IPS-20b (cell line): ENCODE measurements around the gene TP53RK.

ENCODE experiments used
- H3K27ac ChIP-seq: one replicate; pipeline ENCODE4 v1.5.1; 2013; ENCODE audit warnings: low read length
- H3K27me3 ChIP-seq: 2 replicates; pipeline ENCODE4 v1.6.1; 2013; ENCODE audit warnings: mild to moderate bottlenecking, low read length, inconsistent platforms; ENCODE audit not compliant: insufficient read depth
- H3K36me3 ChIP-seq: 2 replicates; pipeline ENCODE4 v1.6.1; 2013; ENCODE audit warnings: low read depth, mild to moderate bottlenecking, inconsistent platforms, low read length, moderate library complexity; ENCODE audit not compliant: insufficient read depth
- H3K4me1 ChIP-seq: 2 replicates; pipeline ENCODE4 v1.6.1; 2013; ENCODE audit warnings: mild to moderate bottlenecking, control low read depth, inconsistent platforms, low read length, moderate library complexity; ENCODE audit not compliant: insufficient read depth
- H3K4me3 ChIP-seq: 2 replicates; pipeline ENCODE4 v1.5.1; 2013; ENCODE audit warnings: mild to moderate bottlenecking, low read length, inconsistent platforms
- H3K9ac ChIP-seq: 2 replicates; pipeline ENCODE4 v1.6.1; 2013; ENCODE audit warnings: low read depth, mild to moderate bottlenecking, inconsistent platforms, low read length, moderate library complexity
- H3K9me3 ChIP-seq: 2 replicates; pipeline ENCODE4 v1.6.1; 2013; ENCODE audit warnings: mild to moderate bottlenecking, low read depth, low read length, inconsistent platforms; ENCODE audit not compliant: insufficient read depth

Gene TP53RK

DNA sequence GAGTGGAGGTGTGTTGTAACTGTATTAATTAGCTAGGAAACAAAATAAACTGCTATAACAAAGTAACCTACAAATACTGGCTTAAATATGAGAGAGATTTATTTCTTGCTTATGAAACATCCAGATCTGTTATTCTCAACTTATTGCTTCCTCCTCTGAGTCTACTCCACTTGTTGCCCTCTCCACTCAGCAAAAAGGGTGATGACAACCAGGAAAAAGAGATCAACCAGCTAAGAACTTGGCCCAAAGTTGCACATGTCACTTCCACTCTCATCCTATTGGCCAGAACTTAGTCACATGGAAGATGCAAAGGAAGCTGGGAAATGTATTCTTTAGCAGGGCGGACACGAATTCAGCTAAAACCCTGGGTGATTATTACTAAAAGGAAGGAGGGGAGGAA, 5.2 kb upstream of the TP53RK start:
- Histone ChIP-seq H3K9me3 (no peaks in the 10 kb centered on the region), H3K4me1 (peaks cover 2% of the 10 kb centered on the region; the same call in 1 of the 2 replicates), H3K9ac (no peak overlapping the region), H3K27ac (no peak overlapping the region), H3K36me3 (no peaks in the 10 kb centered on the region), H3K27me3 (no peaks in the 10 kb centered on the region), H3K4me3 (no peak overlapping the region)

DNA sequence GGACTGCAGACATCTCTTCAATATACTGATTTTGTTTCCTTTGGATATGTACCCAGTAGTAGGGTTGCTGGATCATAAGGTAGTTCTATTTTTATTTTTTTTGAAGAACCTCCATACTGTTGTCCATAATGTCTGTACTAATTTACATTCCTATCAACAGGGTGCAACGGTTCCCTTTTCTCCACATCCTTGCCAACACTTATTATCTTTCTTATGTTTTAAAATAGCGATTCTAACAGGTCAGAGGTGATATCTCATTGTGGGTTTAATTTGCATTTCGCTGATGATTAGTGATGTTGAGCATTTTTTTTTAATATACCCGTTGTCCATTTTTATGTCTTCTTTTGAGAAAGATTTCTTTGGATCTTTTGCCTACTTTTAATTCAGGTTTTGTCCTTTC, 2.0 kb upstream of the TP53RK start:
- no peak overlapping the region for H3K27ac ChIP-seq
- H3K9ac ChIP-seq = no peak overlapping the region
- H3K36me3 ChIP-seq = peaks cover 10% of the 10 kb centered on the region
- no peak overlapping the region for H3K4me3 ChIP-seq
- H3K27me3 ChIP-seq = no peaks in the 10 kb centered on the region
- H3K9me3 ChIP-seq = no peaks in the 10 kb centered on the region
- H3K4me1 ChIP-seq = peaks cover 12% of the 10 kb centered on the region; the same call in 1 of the 2 replicates

DNA sequence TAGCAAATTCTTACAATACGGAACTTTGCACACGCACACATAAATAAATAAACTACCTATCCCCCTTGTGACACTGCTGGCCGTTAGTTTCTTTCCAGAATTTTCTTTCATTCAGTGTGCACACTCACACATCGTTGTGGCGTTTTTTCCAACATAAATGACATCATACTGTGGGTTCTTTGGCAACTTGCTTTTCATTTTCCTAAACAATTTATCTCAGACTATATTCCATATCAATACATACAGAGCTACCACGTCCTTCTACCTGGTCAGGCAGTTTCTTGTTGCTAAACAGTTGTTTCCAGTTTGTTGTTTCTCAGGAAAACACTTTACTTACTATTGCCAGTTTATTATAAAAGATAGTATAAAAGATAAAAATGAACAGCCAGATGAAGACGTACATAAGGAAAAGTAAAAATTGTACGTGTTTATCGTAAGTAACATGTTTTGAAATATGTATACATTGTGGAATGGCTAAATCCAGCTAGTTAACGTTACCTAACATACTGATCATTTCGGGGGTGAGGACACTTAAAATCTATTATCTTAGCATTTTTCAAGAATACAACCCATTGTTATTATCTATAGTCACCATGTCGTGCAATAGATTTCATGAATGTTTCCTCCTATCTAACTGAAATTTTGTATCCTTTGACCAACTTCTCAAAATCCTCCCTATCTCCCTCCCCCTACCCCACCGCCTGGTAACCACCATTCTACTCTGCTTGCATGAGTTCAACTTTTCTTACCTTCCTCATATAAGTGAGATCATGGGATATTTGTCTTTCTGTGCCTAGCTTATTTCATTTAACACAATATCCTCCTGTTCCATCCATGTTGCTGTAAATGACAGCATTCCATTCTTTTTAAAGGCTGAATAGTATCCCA, 1.2 kb upstream of the TP53RK start:
- peak overlapping the region; percentile 76; the same call in 1 of the 2 replicates for H3K9ac ChIP-seq
- no peaks in the 10 kb centered on the region for H3K27me3 ChIP-seq
- no peaks in the 10 kb centered on the region for H3K9me3 ChIP-seq
- H3K36me3 ChIP-seq = peaks cover 17% of the 10 kb centered on the region
- peak overlapping the region; percentile 28 for H3K27ac ChIP-seq
- peak overlapping the region; percentile 64; the same call in 1 of the 2 replicates for H3K4me3 ChIP-seq
- H3K4me1 ChIP-seq = peaks cover 12% of the 10 kb centered on the region; the same call in 1 of the 2 replicates

DNA sequence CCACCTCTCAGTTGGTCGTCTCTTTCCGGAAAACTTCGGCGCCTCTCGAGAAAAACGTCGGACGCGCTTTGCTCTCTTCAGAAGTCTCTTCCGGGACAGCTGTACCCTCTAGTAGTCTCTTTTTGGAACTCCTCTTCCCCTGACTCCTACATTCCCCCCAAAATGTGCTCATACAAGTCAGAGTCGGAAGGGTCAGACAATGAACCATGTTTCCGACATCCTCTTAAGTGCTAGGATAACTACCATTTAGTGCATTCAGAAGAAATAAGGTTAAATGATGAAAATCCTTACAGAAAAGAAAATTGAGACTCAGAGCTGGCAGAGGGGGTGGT, 476 bp upstream of the TP53RK start:
- no peaks in the 10 kb centered on the region for H3K27me3 ChIP-seq
- no peaks in the 10 kb centered on the region; the same call in 1 of the 2 replicates for H3K9me3 ChIP-seq
- H3K9ac ChIP-seq = peak overlapping the region; percentile 76; the same call in 1 of the 2 replicates
- peaks cover 24% of the 10 kb centered on the region for H3K36me3 ChIP-seq
- peak overlapping the region; percentile 28 for H3K27ac ChIP-seq
- H3K4me1 ChIP-seq = peaks cover 12% of the 10 kb centered on the region; the same call in 1 of the 2 replicates
- H3K4me3 ChIP-seq = peak overlapping the region; percentile 64

DNA sequence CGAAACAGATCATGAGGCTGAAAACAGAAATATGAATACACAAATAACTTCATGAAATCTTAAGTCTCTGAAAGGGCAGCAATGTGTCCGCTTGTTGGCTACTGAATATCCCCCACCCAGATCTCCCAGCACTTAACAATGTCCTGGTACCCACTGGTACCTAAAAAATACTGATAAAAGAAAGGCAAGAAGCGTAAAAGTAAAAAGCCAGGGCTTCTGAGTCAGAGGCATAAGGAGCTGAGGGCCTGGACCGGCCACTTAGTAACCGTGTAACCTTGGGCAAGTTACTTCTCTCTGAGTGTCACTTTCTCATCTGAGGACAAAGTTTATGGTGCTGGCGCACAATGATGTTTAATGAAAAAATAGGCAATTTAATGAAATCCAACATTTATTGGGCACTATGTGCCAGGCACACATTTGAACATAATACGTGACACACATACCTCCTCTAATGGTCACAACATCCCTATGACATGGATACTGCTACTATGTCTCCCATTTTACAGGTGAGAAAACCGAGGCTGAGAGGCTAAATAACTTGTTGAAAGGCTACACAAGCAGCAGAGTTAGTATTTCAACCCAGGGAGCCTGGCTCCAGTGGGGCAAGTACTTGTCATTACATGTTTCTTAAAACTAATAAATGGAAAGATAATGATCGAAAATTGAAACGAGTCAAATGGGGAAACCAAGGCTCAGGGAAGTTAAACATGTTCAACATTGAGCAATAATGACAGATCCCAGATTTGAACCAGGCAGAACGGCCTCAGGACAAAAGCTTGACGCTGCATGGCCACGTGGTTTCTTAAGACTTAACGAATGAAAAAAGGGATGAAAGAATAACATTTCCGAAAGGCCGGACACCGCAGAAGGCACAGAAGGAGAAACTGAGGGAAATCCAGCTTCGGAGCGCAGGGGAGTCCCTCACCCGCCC, 828 bp downstream of the TP53RK start:
- no peaks in the 10 kb centered on the region for H3K27me3 ChIP-seq
- H3K27ac ChIP-seq = peak overlapping the region; percentile 75
- H3K4me3 ChIP-seq = peak overlapping the region; percentile 97
- peaks cover 18% of the 10 kb centered on the region; the same call in 1 of the 2 replicates for H3K4me1 ChIP-seq
- peaks cover 27% of the 10 kb centered on the region for H3K36me3 ChIP-seq
- no peaks in the 10 kb centered on the region; the same call in 1 of the 2 replicates for H3K9me3 ChIP-seq
- H3K9ac ChIP-seq = peak overlapping the region; percentile 88

DNA sequence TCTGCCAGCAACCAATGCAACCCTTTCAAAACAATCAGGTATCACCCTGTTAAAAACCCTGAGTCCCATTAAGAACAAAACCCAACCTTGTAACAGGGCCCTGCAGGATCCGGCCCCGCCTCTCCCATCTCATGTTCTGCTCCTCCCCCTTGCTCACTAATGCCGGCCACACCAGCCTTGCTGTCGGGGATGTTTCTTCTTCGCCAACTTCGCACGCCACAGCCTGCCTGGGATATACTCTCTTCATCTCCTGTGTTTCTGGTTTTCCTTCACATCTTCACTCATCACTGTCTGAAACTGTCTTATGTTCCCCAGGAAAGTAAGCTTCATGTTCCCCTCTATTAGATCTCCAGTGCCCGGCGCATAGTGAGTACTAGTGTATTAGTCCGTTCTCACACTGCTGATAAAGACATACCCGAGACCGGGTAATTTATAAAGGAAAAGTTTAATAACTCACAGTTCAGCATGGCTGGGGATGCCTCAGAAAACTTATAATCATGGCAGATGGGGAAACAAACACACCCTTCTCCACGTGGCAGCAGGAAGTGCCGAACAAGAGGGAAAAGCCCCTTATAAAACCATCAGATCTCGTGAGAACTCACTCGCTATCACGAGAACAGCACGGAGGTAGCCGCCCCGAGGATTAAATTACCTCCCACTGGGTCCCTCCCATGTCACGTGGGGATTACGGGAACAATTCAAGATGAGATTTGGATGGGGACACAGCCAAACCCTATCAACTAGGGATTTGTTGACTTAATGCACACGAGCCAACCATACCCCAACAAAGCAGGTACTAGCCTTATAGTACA, 5.1 kb downstream of the TP53RK start:
- peaks cover 35% of the 10 kb centered on the region for H3K4me1 ChIP-seq
- H3K27ac ChIP-seq = peak overlapping the region; percentile 66
- no peaks in the 10 kb centered on the region for H3K27me3 ChIP-seq
- no peaks in the 10 kb centered on the region; the same call in 1 of the 2 replicates for H3K9me3 ChIP-seq
- H3K9ac ChIP-seq = peak overlapping the region; percentile 90; the same call in 1 of the 2 replicates
- H3K36me3 ChIP-seq = peaks cover 40% of the 10 kb centered on the region
- peak overlapping the region; percentile 80 for H3K4me3 ChIP-seq

DNA sequence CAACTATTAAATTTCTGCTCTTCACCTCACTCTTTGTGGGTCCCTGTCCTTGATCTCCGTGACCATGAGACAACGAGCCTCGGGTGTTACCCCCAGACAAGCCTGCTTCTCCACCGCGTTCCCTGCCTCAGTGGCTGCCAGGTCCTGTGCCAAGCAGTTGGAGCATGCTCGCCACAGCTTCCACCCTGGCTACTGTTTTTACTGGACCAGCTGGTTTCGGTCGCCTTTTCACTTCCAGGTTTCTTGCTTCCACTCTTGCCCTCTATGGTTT, 5.6 kb downstream of the TP53RK start:
- no peaks in the 10 kb centered on the region for H3K27me3 ChIP-seq
- H3K9me3 ChIP-seq = no peaks in the 10 kb centered on the region; the same call in 1 of the 2 replicates
- H3K27ac ChIP-seq = no peak overlapping the region
- H3K9ac ChIP-seq = peak overlapping the region; percentile 90; the same call in 1 of the 2 replicates
- peaks cover 40% of the 10 kb centered on the region for H3K36me3 ChIP-seq
- H3K4me1 ChIP-seq = peaks cover 35% of the 10 kb centered on the region
- H3K4me3 ChIP-seq = peak overlapping the region; percentile 80

DNA sequence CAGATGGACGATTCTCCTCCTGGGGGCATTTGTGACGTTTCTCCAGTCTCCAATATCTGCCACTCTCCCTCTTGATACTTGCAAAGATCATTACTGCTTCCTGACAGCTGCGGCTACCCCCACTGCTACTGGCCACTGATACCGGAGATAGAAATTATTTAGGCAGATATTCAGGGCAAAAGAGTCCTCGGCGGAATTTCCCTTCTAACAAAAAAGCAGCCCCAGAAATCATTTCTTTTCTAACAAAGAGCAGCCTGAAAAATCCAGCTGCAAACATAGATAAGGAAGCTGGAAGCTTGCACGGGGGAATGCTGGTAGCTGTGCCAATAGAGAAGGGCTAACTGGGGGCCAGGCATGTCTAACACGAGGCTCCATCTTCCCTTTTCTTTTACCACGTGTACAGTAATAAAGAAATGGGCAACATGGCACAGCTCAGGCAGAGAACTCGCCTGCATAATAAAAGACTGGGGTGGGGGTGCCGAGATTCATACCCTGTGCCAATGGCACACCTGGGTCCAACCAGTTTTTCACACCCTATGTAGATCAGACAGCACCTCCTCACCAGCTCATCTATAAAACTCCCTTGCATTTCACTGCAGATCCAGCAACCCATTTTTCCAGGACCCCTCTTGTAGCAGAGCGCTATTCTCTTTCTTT, 6.1 kb downstream of the TP53RK start:
- H3K27me3 ChIP-seq = no peaks in the 10 kb centered on the region
- peak overlapping the region; percentile 90; the same call in 1 of the 2 replicates for H3K9ac ChIP-seq
- no peaks in the 10 kb centered on the region; the same call in 1 of the 2 replicates for H3K9me3 ChIP-seq
- H3K4me3 ChIP-seq = peak overlapping the region; percentile 80
- H3K27ac ChIP-seq = no peak overlapping the region
- H3K36me3 ChIP-seq = peaks cover 44% of the 10 kb centered on the region
- H3K4me1 ChIP-seq = peaks cover 30% of the 10 kb centered on the region

DNA sequence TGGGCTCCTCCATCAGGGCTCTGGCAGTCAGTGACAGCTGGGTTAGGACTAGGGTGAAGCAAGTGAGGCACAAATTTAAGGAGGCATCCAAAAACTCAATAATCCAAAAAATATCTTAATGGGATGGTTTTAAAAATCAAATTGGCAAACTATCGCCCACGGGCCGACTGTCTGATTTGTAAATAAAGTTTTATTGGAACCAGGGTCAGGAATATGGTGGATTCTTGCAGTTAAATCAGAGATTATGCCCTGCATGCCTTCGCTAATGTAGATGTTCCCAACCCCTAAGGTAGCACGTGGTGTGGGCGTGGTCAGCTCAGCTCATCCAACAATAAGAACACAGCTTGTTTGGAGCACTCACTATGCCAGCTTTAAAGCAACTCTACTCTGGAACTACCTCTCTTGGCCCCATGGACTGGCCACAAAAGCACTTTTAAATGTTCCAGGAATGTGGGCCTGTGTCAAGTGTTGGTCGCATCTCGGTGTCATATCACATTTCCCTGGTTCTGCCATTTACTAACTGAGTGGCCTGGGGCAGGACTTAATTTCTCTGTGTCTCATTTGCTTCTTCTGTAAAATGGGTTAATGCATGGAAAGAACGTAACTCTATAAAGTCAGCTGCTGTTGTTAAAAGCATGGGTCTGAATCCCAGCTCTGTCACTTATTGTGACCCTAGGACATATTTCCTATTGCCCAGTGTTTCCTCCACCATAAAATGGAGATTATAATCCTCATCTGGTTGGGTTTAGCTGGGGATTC, 7.0 kb downstream of the TP53RK start:
- H3K4me3 ChIP-seq = no peak overlapping the region; the same call in 1 of the 2 replicates
- H3K9ac ChIP-seq = no peak overlapping the region; the same call in 1 of the 2 replicates
- no peaks in the 10 kb centered on the region for H3K27me3 ChIP-seq
- H3K36me3 ChIP-seq = peaks cover 44% of the 10 kb centered on the region
- H3K4me1 ChIP-seq = peaks cover 25% of the 10 kb centered on the region
- no peaks in the 10 kb centered on the region; the same call in 1 of the 2 replicates for H3K9me3 ChIP-seq
- no peak overlapping the region for H3K27ac ChIP-seq
